ENCODE measurements around the gene ROPN1L.

- TF ChIP-seq CTCF (IDR thresholded peaks at IDR 0.05) (no peak), EZH2 (IDR thresholded peaks at IDR 0.05) (no peak)
Measured at GRCh38 chr5:10480237-10480985, 38.7 kb downstream of the ROPN1L start.

Measured in neural progenitor cell (in vitro differentiated cells).